Kidney glomerular epithelial cell (primary cell): ENCODE results near the gene TAPT1.
A peak's percentile ranks its signal among the peaks of the same experiment; 100 is the strongest.
"Not testable (repeated sequence)": the region's sequence is repeated elsewhere in the genome, so short reads cannot be mapped to it uniquely, and the experiment has no call there.

Experiments used
- DNase-seq: peaks from one replicate; lab custom pipeline; 2025; lab: John Stamatoyannopoulos, UW

TAPT1 gene

GRCh38 chr4:16212138-16212782, 14.0 kb downstream of the TAPT1 start:
- DNase-seq = no peak

DNA sequence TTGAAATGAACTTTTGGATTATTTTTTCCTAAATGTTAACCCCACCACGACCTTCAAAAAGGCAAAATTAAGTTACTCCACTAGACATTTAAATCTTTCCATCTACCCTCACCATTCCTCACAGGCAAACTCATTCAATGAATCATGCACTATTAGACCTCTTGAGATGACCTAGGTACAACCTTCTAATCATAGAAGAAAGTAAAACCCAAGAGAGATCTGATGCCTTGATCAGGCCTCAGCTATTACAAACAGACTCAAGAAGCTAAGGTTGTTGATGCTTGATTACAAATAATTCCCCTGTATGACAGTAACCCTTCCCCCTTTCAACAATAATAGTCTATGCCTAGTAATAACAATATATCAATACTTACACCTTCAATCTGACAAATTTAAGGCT, 18.9 kb downstream of the TAPT1 start:
- DNase-seq = no peak

GRCh38 chr4:16206848-16207247, 19.4 kb downstream of the TAPT1 start:
- no peak for DNase-seq

GRCh38 chr4:16206301-16206700, 20.0 kb downstream of the TAPT1 start:
- DNase-seq = no peak

GRCh38 chr4:16205298-16206164, 20.7 kb downstream of the TAPT1 start:
- peak; percentile 49 for DNase-seq

DNA sequence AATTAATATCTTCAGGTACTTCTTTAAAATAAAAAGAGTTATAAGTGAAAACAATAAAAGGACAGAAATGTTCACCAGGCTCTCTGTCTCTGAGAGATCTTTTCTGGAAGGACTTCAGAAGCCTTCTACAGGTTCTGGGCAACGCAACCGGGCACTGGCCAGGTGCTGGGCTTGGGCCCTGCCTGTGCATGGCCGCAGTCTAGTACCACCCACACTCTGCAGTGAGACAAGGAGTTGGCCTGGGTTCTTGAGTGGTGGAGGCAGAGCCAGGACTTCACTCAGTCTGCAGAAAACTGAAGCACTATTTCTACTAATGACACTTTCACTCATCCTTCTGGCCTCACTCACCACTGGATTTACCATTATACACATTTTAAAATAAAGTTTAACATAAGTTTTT, 21.8 kb downstream of the TAPT1 start:
- no peak for DNase-seq

DNA sequence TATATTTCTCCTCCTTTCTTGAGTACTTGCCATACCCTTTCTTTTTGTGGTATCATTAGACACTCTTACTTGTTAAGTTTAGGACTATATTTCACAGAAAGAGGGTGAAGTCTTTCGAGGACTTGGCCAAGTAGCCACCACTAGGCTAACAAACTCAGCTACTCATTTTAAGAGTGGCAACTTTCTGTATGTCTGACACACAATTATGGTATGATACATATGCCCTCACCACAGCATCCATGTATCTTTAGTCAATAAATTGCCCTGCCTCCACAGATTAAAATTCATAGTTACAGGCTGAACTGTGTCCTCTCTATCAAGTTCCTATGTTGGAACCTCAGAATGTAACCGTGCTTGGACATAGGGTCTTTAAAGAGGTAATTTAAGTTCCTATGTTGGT, 23.2 kb downstream of the TAPT1 start:
- DNase-seq = no peak

- DNase-seq = no peak
Measured at GRCh38 chr4:16202598-16202997, 23.7 kb downstream of the TAPT1 start.

DNA sequence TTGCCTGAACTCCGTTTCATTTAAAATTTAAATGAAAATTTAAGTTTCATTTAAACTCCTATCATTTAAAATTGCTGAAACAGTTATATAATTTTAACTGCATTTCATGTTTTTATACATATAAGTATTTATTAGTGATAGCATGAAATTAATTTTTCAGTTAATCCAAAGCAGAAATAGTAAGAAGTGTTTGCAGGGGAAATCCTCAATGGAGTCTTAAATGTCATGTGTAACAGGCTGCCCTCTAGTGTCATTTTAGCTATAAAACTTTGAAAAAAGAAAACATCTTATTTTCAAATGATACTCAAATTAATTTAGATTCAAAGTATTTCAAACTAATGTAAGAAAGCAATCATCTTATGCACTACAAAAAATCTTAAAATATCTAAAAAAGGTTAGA, 27.2 kb downstream of the TAPT1 start:
- peak; percentile 25 for DNase-seq

DNA sequence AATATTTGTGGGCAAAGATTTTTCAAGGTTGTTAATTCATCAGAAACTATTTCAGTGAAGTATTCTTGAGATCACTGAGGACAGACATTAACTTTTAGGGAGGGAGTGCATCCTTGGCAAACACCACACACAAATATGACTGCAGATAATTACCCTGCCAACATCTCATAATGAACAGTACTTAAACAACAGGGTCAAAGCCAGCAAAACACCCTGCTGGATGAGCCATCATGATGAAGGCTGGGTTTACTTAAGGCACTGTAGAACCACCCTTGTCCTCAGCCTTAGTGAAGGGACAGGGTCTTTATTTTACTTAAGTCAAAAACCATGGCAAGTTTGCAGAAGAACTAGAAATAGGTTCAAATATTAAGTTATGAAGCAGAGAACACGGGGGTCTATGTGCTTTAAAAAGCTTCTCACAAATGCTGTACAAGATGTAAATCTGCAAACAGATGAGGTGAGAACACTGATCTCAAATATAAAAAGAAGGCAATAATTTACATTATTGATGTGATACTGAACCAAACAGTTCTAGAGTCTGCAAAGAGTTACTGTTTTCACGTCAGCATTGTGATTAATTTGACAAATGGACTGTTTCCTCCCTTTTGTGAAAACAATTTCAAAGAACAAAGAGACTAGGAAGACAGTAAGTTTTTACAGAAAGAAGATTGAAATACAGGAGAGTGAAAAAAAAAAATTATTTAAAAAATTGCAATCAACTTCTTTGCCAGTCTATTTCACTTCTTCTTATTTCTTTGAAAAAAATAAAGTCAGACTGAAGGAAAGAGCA, 28.2 kb downstream of the TAPT1 start:
- peak; percentile 13 for DNase-seq

DNA sequence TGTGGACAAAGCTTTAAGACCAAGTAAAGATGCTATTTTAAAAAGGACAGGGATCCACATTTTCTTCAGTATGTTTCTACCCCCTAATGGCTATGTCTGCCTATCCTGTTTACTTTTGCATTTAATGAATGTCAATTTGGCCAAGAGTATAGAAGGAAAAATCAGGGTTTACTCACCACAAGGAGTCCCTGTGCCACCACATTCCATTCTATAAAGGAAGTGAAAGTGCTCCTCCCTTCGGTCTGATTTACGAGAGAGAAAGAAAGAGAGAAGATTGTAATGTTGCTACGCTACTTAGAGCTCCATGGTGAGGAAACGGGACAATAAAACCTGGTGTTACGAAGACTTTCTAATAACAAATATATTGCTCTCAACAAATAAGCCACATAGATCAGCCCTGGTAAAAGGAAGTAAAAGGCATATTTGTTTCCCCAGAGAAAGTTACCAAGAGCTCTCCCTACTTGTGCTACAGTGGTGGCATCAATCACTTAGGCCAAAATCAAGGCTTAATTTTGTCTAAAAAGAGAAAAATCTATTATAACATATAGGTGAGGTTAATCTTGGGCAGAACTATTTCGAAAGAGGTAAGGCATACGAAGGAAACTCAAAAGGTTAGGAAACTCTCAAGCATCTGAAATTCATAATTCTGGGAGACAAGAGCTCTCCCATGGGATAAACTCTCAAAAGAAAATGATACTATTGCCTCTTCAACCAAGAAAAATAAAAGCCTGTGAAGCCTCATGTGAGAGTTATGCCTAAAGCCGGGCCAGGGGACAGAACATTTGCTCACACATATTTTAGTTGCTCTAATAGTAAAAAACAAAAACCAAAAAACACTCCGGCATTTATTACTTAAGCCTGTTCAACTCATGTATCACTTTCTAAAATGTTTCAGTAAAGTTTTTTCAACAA, 29.5 kb downstream of the TAPT1 start:
- peak; percentile 86 for DNase-seq

DNA sequence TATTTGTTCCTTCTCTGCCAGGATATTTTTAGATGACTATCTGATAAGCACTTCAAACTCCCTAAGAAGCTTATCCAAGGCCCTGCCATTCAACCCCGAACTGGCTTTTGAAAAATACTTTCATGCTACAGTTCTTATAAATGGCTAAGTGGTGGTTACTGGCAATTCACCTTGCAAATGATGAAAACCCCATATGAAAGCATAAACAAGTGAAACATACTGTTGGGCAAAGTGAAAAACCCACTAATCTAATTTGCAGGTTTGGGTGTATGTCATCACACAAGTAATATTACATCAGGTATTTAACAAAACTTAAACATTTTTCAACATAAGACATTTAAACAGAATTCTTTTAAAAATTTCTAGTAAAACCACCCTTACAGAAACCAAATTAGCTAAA, 31.1 kb downstream of the TAPT1 start:
- no peak for DNase-seq

DNA sequence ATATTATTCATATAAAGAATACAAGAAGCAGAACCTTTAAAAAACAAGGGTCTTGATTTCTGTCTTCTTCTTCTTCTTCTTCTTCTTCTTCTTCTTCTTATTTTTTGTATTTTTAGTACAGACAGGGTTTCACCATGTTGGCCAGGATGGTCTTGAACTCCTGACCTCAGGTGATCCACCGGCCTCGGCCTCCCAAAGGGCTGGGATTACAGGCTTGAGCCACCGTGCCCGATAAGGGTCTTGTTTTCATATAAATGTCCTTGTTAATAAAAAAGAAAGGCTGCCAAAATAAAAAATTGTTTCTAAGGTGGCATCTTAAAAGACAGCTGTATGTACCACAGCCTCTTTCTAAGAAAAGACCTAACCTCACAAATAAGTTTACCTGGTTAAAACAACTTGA, 31.5 kb downstream of the TAPT1 start:
- not testable (repeated sequence) for DNase-seq

DNA sequence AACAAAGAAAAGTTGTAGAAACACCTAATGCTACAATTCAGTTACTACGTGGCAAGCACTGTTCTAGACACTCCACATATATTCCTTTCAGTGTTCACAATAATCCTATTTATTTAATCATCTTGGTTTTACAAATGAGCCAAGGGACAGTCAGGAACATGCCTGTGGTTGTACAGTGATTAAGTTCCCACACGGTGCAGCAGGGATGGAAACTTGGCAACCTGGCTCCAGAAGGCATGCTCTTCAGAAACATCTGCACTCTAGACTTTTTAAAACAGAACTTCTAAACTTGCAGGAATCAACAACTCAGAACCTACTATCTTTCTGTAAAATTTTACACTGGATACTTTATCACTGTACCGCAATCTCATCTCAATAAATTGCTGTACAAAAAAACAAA, 32.1 kb downstream of the TAPT1 start:
- no peak for DNase-seq

- no peak for DNase-seq
Measured at GRCh38 chr4:16192631-16193518, 33.4 kb downstream of the TAPT1 start.

- DNase-seq = no peak
Measured at GRCh38 chr4:16192057-16192456, 34.2 kb downstream of the TAPT1 start.

- DNase-seq = no peak
Measured at GRCh38 chr4:16187455-16187854, 38.8 kb downstream of the TAPT1 start.

DNA sequence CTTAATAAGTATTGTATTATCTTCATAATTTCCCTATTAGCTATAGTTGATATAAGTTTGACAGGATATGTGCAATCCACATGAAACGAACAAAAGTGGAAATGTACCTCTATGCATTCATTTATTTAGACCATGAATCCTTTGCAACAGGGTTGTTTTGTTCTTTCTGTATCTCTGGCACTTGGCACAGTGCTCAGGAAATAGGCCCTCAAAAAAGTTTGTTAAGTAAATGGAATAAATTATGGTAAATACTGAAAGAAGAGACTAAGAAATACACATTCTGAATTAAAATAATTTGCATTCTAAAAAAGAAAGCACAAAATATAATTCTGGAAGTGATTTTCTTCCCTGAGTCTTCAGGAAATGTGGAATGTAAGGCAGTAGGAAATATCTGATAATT, 39.3 kb downstream of the TAPT1 start:
- no peak for DNase-seq

GRCh38 chr4:16183604-16184003, 42.7 kb downstream of the TAPT1 start:
- DNase-seq = no peak

DNA sequence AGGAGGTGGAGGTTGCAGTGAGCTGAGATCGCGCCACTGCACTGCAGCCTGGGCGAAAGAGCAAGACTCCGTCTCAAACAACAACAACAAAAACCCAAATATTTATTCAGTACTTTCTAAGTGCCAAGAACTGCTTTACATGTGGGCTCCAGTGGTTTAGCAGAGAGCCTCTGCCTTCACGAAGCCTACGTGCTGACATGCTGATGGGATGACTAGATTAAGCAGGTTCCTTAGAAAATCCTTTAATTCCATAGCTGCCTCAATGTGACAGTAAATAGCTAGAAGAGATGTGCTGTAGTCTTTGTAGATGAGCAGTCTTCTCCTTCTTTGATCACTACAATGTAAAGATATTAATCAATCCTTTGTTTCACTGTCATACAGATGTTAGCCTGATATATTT, 49.6 kb downstream of the TAPT1 start:
- no peak for DNase-seq

GRCh38 chr4:16171831-16172230, 54.4 kb downstream of the TAPT1 start:
- no peak for DNase-seq
